Right kidney (tissue), 9 donors: ENCODE results near the gene ARF3.

Experiments used
- DNase-seq: peaks from one replicate; pipeline ENCODE4 v3.0.0-alpha.2; 2016
- long read RNA-seq, 8 donors: transcript quantifications; one replicate each; lab custom pipeline, GENCODE V29; 2026

The ARF3 gene
- long read RNA-seq, donor 1, full-length matches to known transcripts: 33 of 33 reads
- long read RNA-seq, donor 1, partial matches to known transcripts: 0 of 33 reads
- long read RNA-seq, donor 1, other reads (novel, unspliced or antisense): 0 of 33 reads
- long read RNA-seq, donor 2, full-length matches to known transcripts: 14 of 14 reads
- long read RNA-seq, donor 2, partial matches to known transcripts: 0 of 14 reads
- long read RNA-seq, donor 2, other reads (novel, unspliced or antisense): 0 of 14 reads
- long read RNA-seq, donor 3, full-length matches to known transcripts: 20 of 20 reads
- long read RNA-seq, donor 3, partial matches to known transcripts: 0 of 20 reads
- long read RNA-seq, donor 3, other reads (novel, unspliced or antisense): 0 of 20 reads
- long read RNA-seq, donor 4, full-length matches to known transcripts: 31 of 31 reads
- long read RNA-seq, donor 4, partial matches to known transcripts: 0 of 31 reads
- long read RNA-seq, donor 4, other reads (novel, unspliced or antisense): 0 of 31 reads
- long read RNA-seq, donor 5, full-length matches to known transcripts: 30 of 71 reads
- long read RNA-seq, donor 5, partial matches to known transcripts: 41 of 71 reads
- long read RNA-seq, donor 5, other reads (novel, unspliced or antisense): 0 of 71 reads
- long read RNA-seq, donor 6, full-length matches to known transcripts: 28 of 28 reads
- long read RNA-seq, donor 6, partial matches to known transcripts: 0 of 28 reads
- long read RNA-seq, donor 6, other reads (novel, unspliced or antisense): 0 of 28 reads
- long read RNA-seq, donor 7, full-length matches to known transcripts: 56 of 65 reads
- long read RNA-seq, donor 7, partial matches to known transcripts: 9 of 65 reads
- long read RNA-seq, donor 7, other reads (novel, unspliced or antisense): 0 of 65 reads
- long read RNA-seq, donor 8, full-length matches to known transcripts: 36 of 36 reads
- long read RNA-seq, donor 8, partial matches to known transcripts: 0 of 36 reads
- long read RNA-seq, donor 8, other reads (novel, unspliced or antisense): 0 of 36 reads

DNA sequence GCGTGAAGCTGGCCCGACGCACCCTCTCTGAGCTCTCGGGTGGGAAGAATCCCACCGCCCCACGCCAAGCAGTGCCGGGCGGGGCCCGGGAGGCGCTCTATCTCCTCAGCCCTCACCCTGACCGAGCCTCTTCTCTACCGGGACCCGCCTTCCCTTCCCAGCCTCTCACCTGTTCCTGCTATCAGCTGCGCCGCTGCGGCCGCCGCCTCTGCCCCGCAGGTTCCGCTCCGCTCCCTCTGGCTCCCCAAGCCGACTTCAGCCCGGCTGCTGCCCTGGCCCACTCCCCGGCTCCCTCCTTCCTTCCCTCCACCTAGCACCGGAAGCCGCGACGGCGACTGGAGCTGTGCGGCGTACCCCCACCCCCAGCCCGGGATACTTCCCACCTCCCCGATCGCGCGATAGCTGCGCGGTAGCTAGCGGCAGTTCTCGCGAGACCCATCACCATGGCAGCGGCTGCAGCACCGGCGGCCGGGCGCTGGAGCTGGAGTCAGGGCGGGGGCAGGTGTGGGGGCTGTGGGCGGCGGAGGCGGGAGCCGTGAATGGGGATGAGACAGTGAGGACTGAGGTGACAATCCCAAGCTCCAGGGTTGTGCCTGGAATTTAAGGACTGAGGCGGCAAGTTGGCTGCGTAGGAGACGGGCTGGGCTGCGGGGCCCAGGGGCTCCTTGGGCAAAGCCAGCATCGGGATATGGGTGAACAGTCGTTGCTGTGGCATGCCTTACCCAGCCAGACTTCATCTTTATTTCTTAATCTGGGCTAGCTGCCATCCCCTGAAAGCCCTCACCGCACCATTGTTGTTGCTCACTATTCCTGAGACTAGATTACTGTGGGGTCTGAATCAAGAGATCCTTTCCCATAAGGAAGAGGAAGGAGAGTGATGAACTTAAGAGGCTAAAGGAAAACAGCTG, at the start of gene ARF3:
TSS of gene ARF3 (minus strand) at position 347 of the 908 bp plus-strand sequence. CDS start 16,392 bp downstream, outside the sequence.
- peak; percentile 92 for DNase-seq

DNA sequence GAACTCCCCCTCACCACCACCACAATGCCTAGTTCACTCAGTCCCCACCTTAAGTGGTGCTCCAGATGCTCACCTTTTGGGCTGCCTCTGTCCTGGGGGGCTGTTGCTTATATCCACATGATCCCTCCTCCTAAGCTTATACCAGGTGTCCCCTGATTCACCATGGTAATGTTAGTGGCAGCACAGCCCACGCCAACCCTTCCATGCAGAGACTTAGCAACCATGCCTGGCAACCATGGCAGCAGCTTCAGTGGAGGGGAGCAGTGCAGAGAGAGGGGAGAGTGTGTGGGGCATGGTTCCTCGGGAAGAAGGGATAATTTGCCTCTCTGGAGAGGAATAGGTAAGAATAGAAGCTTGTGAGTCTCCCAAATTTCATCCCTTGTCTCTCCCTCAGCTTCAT, 43.1 kb upstream of the ARF3 start:
- DNase-seq: no peak

DNA sequence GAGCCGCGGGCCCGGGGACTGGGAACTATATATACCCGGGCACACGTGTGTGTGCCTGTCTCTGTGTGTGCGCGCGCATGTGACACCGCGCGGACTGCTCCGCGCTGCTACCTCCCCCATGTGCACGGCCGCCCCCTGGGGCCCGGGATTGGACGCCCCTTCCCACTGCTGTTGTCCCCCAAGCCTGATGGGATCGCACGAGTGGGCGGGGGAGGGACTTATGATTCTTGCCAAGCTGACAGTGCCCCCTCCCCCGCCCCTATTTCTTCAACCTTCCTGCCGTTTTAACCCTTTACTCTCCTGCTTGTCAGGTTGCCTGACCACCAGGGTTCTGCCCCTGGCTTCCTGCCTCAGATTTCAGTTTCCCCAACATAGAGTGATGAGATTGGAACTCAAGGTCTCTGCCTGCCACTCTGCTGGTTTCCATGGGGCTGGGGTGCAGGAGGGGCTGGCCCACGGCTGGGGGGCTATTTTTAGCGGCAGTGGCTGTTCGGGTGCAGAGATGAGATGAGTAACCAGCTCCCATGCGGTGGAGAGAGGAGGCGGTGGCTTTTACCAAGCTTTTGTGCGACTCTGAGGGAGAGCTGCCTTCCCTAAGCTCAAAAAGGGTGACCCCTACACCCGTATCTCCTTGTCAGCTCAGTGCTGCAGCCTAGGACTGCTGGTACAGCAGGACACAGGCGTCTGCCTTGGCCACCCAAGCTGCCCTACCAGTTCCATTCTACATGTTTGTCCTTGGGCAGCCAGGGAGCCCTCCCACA, 42.3 kb upstream of the ARF3 start, which contains the start of gene DDN:
TSS of gene DDN (minus strand) at position 5 of the 761 bp plus-strand sequence. CDS start 88 bp downstream, outside the sequence.
- DNase-seq: peak; percentile 60

DNA sequence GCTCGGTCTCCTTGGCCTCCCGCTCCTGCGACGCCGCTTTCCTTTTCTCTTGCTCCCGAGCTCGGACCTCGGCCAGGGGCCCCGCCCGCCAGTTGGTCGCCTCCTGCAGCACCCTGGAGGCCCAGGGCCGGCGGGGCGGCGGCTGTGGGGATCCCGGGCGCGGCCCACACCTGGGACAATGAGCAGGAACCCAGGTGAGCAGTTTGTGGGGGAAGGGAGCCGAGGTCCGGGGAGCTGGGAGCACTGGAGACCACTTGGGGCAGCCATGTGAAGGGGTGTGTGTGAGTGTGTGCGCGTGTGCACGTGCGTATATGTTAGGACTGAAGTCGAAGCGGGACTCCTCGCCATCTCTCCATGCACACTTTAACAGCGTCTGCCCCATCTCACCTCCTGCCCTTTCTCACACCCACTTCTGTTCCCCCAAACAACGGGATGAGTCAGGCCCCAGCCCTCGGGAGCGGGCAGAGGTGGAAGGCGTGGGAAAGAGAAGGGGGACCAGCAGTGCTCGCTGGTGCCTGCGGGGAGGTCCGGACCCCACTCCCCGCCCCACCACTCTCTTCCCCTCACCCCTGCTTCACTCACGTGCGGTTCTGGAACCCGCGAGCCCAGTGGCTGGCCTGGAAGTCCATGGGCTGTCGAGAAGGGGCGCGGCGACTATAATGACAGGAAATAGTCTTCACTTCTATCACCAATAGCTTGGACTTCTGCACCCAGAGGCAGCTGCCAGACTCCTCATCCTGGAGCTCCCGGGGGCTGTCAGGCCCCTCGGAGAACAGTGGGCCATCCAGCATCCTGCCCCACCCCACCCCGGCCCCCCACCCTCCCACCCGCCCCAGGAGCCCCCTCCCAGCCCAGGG, 41.4 kb upstream of the ARF3 start:
- DNase-seq: peak; percentile 68

DNA sequence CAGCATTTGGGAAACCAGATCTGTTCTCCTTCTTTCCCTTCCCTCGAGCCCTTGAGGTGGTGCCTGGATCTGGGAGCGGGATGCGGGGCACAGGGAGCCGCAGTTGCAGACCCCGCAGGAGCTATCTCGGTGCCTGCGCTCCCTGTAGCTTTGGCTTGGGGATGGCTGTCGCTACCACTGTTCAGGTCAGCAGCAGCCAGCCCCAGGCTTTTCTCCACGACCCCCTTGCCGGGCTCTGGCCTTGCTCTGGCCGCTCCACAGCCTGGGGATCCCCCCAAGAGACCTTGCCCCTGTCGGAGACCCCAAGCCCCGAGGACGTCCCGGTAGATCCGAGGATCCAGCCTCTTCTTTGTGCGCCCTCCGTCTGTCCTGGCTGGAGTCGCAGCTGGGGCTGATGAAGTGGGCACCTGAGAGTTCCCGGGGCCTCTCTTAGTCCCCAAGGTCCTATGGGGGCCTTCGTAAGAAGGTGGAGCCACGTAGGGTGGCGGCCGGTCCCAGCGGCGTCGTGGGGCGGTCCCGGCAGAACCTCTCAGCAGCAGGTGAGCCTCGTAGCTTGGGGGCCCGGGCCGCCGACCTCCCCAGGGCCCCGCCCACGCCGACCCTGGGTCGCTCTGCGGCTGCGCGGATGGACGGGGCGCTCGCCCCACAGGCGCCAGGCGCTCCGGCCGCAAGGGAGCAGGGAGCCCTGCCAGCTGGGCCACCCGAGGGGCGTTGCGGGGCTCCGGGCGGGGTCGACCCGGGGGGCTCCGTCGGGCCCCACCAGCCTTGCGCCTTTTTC, 40.6 kb upstream of the ARF3 start:
- peak; percentile 70 for DNase-seq

DNA sequence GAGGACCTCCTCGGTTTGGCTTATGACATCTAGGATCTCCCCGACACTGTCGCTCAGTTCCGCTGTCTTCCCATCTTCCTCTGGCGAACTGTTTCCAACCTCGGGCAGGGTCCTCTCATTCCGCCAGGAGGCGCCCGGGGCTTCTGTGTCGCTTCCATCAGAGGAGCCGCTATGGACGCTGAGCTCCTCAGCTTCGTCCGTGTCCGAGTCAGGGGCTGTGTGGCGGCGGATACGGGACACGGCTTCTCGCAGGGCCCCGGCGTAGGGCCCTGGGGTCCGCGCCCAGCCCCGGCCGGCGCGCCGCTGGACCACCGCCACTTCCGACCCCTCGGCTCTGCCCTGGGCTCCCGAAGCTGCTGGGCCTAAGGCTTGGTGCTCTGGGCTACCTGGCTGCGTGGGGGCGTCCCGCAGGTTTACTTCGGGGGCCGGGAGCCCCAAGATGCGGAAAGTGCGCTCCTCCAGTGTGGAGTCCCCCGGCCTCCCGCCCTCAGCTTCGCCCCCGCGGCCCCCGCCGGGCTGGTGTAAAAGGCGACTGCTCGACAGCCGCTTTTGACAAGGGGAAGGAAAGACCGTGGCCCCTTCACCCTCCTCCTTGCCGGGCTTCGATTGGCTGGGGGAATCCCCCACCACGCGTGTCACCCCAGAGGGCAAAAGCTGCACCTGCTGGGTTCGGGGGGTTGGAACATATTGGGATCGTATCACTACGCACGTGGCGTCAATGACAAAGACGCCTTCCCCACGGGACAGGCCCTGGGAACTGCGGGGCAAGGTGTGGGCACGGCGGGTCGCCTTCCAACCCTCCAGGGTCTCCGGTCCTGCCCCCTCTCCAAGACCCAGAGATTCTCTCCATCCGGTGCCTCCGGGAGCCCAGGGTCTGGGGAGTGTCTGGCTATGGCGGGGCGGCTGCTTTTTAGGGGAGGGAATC, 39.8 kb upstream of the ARF3 start:
- peak; percentile 82 for DNase-seq

DNA sequence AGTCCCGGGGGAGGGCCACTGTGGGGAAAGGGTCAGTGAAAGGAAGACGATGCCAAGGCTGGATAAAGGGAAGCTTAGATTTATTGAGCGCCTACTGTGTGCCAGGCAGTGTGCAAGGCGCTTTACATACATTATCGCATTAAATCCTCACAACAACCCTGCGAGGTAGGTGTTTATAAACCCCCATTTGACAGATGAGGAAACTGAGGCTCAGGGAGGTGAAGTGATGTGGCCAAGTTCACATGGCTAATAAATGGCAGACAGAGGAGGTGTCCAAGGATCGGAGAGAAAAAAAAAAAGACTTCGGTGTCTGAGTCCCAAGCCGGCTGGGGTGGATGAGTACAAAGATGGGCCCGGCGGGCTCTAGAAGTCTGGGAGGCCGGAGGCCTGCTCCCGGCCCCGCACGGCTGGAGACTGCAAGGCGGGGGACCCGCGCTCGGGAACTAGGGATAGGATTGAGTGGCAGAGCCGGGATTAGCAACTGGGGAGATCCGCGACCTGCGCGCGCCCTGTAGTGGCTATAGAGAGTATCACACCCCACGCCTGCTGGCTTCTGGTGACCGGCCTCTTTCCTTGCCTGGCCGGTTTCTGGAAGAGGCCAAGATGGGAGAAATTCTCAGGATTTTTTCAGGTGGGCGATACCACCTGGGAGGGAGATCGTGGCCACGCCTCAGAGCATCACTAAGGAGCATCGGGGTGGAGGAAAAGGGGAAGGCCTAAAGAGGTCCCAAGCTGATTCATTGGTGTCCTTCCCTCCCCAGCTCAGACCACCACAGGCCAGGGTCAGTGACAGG, 38.0 kb upstream of the ARF3 start:
- peak; percentile 75 for DNase-seq

DNA sequence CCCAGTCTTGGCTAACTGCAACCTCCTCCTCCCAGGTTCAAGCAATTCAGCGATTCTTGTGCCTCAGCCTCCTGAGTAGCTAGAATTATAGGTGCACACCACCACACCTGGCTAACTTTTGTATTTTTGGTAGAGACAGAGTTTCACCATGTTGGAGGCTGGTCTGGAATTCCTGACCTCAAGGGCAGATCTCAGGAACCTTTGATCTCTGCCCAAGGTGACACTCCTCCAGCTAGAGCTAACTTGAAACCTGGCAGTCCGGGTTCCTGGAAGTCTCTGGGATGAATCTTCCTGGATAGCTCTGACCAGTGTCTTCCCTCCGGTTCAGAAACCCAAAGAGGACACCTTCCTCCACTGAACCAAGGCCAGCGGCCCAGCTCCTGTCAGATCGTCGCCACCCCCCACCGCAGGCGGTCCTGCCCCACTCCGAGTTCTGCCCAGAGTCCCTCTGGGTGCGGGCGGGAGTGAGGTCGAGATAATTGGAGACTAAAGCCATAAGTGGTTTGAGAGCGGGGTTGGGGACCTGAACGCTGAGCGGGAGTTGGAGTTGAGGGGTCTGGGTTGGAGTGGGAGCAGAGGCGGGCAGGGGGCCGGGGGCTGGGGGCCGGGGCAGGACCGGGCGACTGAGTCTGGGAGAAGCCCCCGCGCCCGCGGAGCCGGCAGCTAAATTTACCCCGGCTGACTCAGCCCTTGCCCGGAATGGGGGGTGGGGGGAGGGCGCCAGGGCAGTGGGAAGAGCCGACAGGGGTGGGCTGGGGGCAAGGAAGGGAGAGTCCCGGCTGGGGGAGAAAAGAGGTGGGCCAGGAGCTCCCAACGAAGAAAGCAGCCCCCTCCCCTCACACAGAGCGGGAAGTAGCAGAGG, 37.2 kb upstream of the ARF3 start:
- DNase-seq: no peak

DNA sequence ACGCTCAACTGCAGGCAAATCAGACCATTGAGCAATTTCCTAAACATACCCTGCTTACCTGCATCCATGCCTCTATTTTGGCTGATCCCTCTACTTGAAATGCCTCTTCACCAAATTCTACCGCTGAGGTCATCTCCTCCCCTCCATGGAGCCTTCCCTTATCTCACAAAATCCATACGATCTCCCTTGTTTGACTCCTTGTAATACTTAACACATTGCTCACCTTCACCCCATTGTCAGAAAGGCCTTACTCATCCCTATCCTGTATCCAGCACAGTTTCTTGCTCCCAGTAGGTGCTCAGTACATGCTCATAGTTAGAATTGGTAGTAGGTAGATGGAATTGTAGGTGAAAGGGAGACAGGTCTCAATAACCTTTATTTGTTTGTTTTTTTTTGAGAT, 36.5 kb upstream of the ARF3 start:
- no peak for DNase-seq

DNA sequence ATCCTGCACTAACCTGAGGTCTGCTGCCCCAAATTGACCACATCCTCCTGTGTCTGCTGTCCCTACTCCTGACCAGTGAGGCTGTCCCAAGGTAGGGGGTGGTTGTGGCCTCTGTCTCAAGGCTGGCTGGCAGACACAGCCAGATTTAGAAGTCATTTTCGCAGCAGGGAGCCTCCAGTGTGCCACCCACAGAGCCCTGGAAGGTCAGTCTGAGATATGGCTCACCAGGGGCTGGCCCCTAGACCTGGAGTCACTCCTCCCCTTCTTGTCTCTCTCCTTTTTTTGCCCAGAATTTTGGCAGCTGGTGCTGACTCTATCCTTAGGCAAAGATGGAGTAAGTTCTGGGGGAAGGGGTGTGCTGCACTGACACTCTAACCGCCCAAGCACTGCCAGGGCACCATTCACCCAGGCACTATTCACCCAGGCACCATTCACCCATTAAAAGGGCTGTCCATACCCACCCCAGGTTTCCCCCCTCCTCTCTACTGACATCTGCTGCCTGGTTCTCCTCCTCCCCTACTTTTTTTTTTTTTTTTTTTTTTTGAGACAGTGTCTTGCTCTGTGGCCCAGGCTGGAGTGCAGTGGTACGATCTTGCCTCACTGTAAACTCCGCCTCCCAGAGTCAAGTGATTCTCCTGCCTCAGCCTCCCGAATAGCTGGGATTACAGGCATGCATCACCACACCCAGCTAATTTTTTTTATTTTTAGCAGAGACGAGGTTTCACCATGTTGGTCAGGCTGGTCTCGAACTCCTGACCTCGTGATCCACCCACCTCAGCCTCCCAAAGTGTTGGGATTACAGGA, 34.2 kb upstream of the ARF3 start:
- no peak for DNase-seq

DNA sequence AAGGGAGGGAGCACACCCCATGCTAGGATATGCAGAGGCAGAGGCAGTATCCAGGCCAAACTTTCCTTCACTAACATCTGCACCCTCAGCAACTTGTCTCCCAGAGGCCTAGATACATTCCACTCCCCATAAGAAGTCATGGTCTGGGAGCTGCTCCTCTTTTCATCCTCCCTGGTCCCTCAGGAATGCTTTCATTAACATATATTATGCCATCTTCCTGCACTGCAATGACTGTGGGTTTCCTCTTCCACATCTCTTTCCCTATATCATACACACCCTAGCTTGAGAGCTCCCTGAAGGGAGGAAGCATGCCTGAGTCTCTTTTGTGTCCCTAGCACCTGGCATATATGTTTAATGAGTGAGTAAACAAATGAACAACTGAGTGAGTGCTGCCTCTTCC, 33.3 kb upstream of the ARF3 start:
- no peak for DNase-seq

DNA sequence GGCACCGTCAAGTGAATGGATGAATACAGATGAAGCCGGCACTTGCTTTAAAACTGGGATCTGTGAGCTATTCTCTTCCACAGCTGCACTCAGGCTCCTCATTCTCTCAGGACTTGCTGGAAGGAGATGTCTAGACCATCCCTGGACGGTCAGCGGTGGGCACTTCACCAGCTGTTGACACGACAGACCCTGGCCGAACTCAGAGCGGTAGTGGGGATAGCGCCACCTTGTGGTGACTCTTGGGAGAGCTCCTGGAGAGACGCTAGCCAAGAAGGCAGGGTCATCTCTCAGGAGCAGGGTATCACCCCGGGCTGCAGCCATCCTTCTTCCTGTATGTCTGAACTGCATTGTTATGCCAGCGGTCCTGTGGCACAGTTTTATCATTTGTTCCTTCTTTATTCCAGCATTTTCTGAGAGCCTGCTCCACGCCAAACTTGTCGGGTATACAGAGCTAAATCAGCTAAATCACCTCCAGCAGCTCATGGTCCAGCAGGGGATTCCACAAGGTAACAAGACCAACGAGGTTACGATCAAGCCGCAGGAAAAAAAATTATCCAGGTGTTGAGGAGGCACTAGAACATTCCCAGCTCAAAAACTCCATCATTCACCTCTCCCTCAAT, 30.9 kb upstream of the ARF3 start:
- peak; percentile 47 for DNase-seq

DNA sequence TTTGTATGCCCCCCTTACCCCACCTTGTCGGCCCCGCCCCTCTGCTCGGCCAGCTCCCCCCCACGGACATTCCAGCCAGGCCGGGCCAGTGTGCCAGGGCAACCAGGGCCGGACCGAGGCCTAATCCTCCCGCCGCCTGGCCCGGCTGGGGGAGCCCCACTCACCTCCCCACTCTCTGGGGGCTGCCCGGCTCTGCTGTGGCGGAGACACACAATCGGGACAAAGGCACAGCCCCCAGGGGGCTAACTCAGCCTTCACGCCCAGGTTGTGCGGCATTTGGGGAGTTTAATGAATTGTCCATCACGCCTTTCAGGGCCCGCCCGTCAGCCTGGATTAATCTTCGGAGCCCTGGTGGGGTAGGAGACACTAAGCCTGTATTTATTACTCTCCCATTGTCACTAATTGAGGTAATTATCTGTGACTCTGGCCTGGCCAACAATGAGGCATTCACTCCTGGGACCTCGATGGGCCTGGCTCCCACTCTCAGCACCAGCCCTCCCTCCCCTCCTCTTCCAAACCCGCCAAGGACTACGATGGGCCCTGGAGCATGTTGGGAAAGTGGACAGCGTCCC, 29.5 kb upstream of the ARF3 start:
- DNase-seq: no peak

DNA sequence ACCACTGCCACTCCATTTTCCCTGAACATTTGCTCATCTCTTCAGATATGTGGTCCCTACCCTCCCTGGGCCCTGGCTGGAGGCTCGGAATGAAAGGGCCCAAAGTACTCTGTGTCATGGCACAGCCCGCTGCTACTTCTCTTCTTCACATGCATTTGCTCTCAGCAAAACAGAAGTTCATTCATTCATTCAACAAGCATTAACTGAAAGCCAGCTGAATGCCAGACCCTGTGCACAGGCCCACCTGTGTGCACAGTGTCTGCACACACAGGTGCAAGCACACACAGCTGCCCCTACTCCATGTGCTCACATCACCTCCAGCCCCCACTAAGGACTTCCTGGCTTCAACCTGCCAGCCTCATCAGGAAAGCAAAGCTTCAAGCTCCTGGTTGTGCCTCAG, 28.6 kb upstream of the ARF3 start:
- DNase-seq: no peak
